Endodermal cell (in vitro differentiated cells): ENCODE data around the gene EPAS1. TPM values are rescaled to one million over a fixed set of nuclear protein-coding genes. Genes with fewer than 3 reads are reported as not detected.

Experiments used
- DNase-seq: peaks from one replicate; pipeline ENCODE4 v3.0.0-alpha.2; 2017
- H3K27ac ChIP-seq: 2 replicates; pipeline ENCODE4 v1.5.1; 2013; ENCODE audit warnings: mild to moderate bottlenecking, low read depth, low read length, moderate library complexity
- H3K27me3 ChIP-seq: 2 replicates; pipeline ENCODE4 v1.6.1; 2013; ENCODE audit warnings: mild to moderate bottlenecking, low read length, moderate library complexity; ENCODE audit not compliant: insufficient read depth, control insufficient read depth, poor library complexity, severe bottlenecking
- H3K36me3 ChIP-seq: 2 replicates; pipeline ENCODE4 v1.7.0; 2013; ENCODE audit warnings: mild to moderate bottlenecking, low read length, moderate library complexity; ENCODE audit not compliant: control insufficient read depth, insufficient read depth
- H3K4me1 ChIP-seq: one replicate; pipeline ENCODE4 v1.7.0; 2013; ENCODE audit warnings: low read length; ENCODE audit not compliant: control insufficient read depth, insufficient read depth
- H3K4me3 ChIP-seq: 2 replicates; pipeline ENCODE4 v1.5.1; 2013; ENCODE audit warnings: mild to moderate bottlenecking, low read length, moderate library complexity
- H3K9ac ChIP-seq: 2 replicates; pipeline ENCODE4 v1.6.1; 2013; ENCODE audit warnings: mild to moderate bottlenecking, low read length, moderate library complexity; ENCODE audit not compliant: poor library complexity, severe bottlenecking; ENCODE audit errors: extremely low read depth
- H3K9me3 ChIP-seq: 2 replicates; pipeline ENCODE4 v1.6.1; 2013; ENCODE audit warnings: mild to moderate bottlenecking, low read length, moderate library complexity; ENCODE audit not compliant: control insufficient read depth
- H3K27ac Mint-ChIP-seq: 2 replicates; pipeline ENCODE4 v1.8.0; 2020; ENCODE audit warnings: mixed read lengths
- H3K27me3 Mint-ChIP-seq: 2 replicates; pipeline ENCODE4 v1.8.0; 2021; ENCODE audit warnings: mild to moderate bottlenecking, mixed read lengths; ENCODE audit not compliant: insufficient read depth
- H3K36me3 Mint-ChIP-seq: 2 replicates; pipeline ENCODE4 v1.8.0; 2020; ENCODE audit warnings: low read depth, mixed read lengths
- H3K4me1 Mint-ChIP-seq: 2 replicates; pipeline ENCODE4 v1.8.0; 2020; ENCODE audit warnings: mixed read lengths
- H3K4me3 Mint-ChIP-seq: 2 replicates; pipeline ENCODE4 v1.8.0; 2020; ENCODE audit warnings: mild to moderate bottlenecking, moderate library complexity, mixed read lengths
- H3K9me3 Mint-ChIP-seq: 2 replicates; pipeline ENCODE4 v1.8.0; 2020; ENCODE audit warnings: mild to moderate bottlenecking, mixed read lengths
- CTCF ChIP-seq: fragments of 200-600 bp; sonication (generic); conservative IDR thresholded peaks from 2 replicates; pipeline ENCODE4 v1.5.0; 2021; ENCODE audit warnings: antibody characterized with exemption, mild to moderate bottlenecking
- WGBS, 2 experiments: methylation state at CpG; one replicate each; pipeline versions ENCODE4 v1.1.5 to v1.1.7; 2013; ENCODE audit warnings: missing lambda C conversion rate in 2 of 2, mixed read lengths in 1 of 2; ENCODE audit not compliant: insufficient coverage in 1 of 2, insufficient read length in 1 of 2; 5-methylcytosine and 5-hydroxymethylcytosine counted together
- total RNA-seq, 2 donors: library from RNA; stranded (reverse); fragmentation: NEBNext Ultra II Directional in 1 of 2; extraction: Animal tissue kit (Norgen Biotek cat#: 25700) in 1 of 2; gene quantifications; 2 replicates in 1 of 2; 3 replicates in 1 of 2; pipeline ENCODE4 v1.2.1, GENCODE V29; 2021

The EPAS1 gene
- total RNA-seq, 2 donors from 2014 or later, result 1.2 to 1.9 TPM

- Histone ChIP-seq H3K9me3 (no peaks in the 10 kb centered on the region), H3K36me3 (no peaks in the 10 kb centered on the region), H3K27me3 (no peaks in the 10 kb centered on the region), H3K9ac (no peak overlapping the region), H3K4me3 (no peak overlapping the region), H3K4me1 (no peaks in the 10 kb centered on the region), H3K27ac (no peak overlapping the region)
- no peaks in the 10 kb centered on the region for H3K9me3 Mint-ChIP-seq
- no peak for TF ChIP-seq CTCF
- no peaks in the 10 kb centered on the region for H3K36me3 Mint-ChIP-seq
- H3K27ac Mint-ChIP-seq, result no peak overlapping the region
- WGBS, 2 experiments, result 95 to 98% methylated on average over 11 to 14 of the region's 14 CpGs
- DNase-seq, result no peak
- no peaks in the 10 kb centered on the region for H3K4me1 Mint-ChIP-seq
- H3K4me3 Mint-ChIP-seq, result no peak overlapping the region
- no peaks in the 10 kb centered on the region for H3K27me3 Mint-ChIP-seq
Measured at GRCh38 chr2:46407852-46408455, 110.7 kb downstream of the EPAS1 start.

GRCh38 chr2:46409756-46410155 is 112.5 kb downstream of the EPAS1 start:
- no peak for DNase-seq
- no peaks in the 10 kb centered on the region for H3K4me1 Mint-ChIP-seq
- no peaks in the 10 kb centered on the region for H3K4me1 ChIP-seq
- H3K36me3 Mint-ChIP-seq, result no peaks in the 10 kb centered on the region
- no peaks in the 10 kb centered on the region for H3K27me3 ChIP-seq
- no peak overlapping the region for H3K9ac ChIP-seq
- no peak overlapping the region for H3K27ac ChIP-seq
- H3K27ac Mint-ChIP-seq, result no peak overlapping the region
- TF ChIP-seq CTCF, result no peak
- H3K9me3 Mint-ChIP-seq, result peaks cover 1% of the 10 kb centered on the region
- H3K36me3 ChIP-seq, result no peaks in the 10 kb centered on the region
- no peak overlapping the region for H3K4me3 ChIP-seq
- H3K4me3 Mint-ChIP-seq, result no peak overlapping the region
- H3K9me3 ChIP-seq, result no peaks in the 10 kb centered on the region
- 85 to 100% methylated on average over 1 to 4 of the region's 4 CpGs for WGBS, 2 experiments
- no peaks in the 10 kb centered on the region for H3K27me3 Mint-ChIP-seq

- Histone ChIP-seq H3K27ac (no peak overlapping the region), H3K27me3 (no peaks in the 10 kb centered on the region), H3K9me3 (no peaks in the 10 kb centered on the region), H3K4me1 (no peaks in the 10 kb centered on the region), H3K4me3 (no peak overlapping the region), H3K36me3 (no peaks in the 10 kb centered on the region), H3K9ac (no peak overlapping the region)
- Mint-ChIP-seq H3K4me1 (no peaks in the 10 kb centered on the region), H3K27me3 (no peaks in the 10 kb centered on the region), H3K27ac (no peak overlapping the region), H3K9me3 (peaks cover 2% of the 10 kb centered on the region), H3K36me3 (no peaks in the 10 kb centered on the region), H3K4me3 (no peak overlapping the region)
- 89 to 93% methylated on average over 7 to 10 of the region's 10 CpGs for WGBS, 2 experiments
- no peak for DNase-seq
- no peak for TF ChIP-seq CTCF
Measured at GRCh38 chr2:46410273-46411244, 113.4 kb downstream of the EPAS1 start.
